ENCODE data around the gene PTPRT. TPM values are rescaled to one million over a fixed set of nuclear protein-coding genes. Genes with fewer than 3 reads are reported as not detected.

The PTPRT gene
- total and polyA plus RNA-seq, 9 donors, result under 0.01 to 3.2 (median 0.22) TPM; not detected in 1

- no peak overlapping the region for H3K27ac ChIP-seq
- intact Hi-C loops (cut with DNase I), result no loop called here
- no peaks in the 10 kb centered on the region for H3K36me3 ChIP-seq
- no peaks in the 10 kb centered on the region for H3K9me3 ChIP-seq
- DNase-seq, result no peak
- 70 to 79% (median 76%) methylated on average over 3 of the region's 3 CpGs for WGBS, 3 donors
- no peaks in the 10 kb centered on the region for H3K27me3 ChIP-seq
- H3K4me1 ChIP-seq (ENCODE audit: insufficient read depth), result no peaks in the 10 kb centered on the region
- H3K4me3 ChIP-seq, result no peak overlapping the region
- TF ChIP-seq EP300 (IDR thresholded peaks at IDR 0.05) (no peak), POLR2A (IDR thresholded peaks at IDR 0.05) (no peak)
- TF ChIP-seq, protein P1, sequence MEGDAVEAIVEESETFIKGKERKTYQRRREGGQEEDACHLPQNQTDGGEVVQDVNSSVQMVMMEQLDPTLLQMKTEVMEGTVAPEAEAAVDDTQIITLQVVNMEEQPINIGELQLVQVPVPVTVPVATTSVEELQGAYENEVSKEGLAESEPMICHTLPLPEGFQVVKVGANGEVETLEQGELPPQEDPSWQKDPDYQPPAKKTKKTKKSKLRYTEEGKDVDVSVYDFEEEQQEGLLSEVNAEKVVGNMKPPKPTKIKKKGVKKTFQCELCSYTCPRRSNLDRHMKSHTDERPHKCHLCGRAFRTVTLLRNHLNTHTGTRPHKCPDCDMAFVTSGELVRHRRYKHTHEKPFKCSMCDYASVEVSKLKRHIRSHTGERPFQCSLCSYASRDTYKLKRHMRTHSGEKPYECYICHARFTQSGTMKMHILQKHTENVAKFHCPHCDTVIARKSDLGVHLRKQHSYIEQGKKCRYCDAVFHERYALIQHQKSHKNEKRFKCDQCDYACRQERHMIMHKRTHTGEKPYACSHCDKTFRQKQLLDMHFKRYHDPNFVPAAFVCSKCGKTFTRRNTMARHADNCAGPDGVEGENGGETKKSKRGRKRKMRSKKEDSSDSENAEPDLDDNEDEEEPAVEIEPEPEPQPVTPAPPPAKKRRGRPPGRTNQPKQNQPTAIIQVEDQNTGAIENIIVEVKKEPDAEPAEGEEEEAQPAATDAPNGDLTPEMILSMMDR (IDR thresholded peaks at IDR 0.05), result no peak
Observed at GRCh38 chr20:42368910-42369309, 820.8 kb downstream of the PTPRT start.

DNA sequence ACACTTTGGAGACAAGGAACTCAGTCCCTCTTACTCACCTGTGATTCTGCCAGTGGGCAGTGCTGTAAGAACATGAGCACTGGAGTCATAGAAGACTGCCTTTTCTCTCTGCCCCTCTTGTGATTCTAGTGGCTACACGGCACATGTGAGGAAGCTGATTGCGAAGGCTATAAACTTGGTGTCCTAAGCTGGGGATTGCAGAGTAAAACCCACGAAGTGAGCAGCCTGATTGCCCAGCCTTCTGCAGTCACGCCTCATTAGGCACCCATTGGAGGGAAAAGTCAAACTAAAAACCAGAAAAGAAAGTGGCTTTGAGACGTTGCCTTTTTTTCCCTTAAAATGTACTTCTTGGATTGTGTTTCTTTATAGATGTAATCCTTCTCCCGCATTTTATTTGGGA is 823.1 kb downstream of the PTPRT start:
- intact Hi-C loops (cut with DNase I), result no loop called here
- H3K27me3 ChIP-seq, result no peaks in the 10 kb centered on the region
- H3K4me3 ChIP-seq, result no peak overlapping the region
- no peak overlapping the region for H3K27ac ChIP-seq
- TF ChIP-seq, protein P1 (IDR thresholded peaks at IDR 0.05), result no peak
- TF ChIP-seq EP300 (IDR thresholded peaks at IDR 0.05), result no peak
- TF ChIP-seq POLR2A (IDR thresholded peaks at IDR 0.05), result no peak
- DNase-seq, result no peak
- WGBS, 3 donors, result 44 to 50% (median 46%) methylated on average over 6 of the region's 6 CpGs
- H3K36me3 ChIP-seq, result no peaks in the 10 kb centered on the region
- no peaks in the 10 kb centered on the region for H3K9me3 ChIP-seq
- H3K4me1 ChIP-seq (ENCODE audit: insufficient read depth), result no peaks in the 10 kb centered on the region

DNA sequence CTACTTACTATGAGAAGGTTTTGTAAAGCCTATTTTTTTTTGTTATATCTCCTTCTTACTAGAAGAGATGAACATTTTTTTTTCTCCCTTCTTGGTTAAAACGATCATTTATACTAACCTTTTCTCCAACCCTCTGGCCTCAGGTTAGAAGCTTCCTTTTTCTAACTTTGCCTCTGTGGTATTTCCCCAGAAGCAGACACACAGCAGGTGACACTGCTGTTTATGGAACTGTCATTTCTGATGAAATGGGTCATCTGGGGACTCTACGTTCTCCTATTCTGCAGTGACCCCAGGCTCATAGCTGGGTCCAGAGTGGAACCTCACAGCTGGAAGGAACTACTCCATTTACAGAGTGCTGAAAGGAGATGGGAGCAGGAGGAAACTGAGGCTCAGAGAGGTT is 825.3 kb downstream of the PTPRT start:
- 56 to 72% (median 68%) methylated on average over 2 of the region's 2 CpGs for WGBS, 3 donors
- TF ChIP-seq POLR2A (IDR thresholded peaks at IDR 0.05) (no peak), EP300 (IDR thresholded peaks at IDR 0.05) (no peak)
- TF ChIP-seq, protein P1 (IDR thresholded peaks at IDR 0.05), result no peak
- Histone ChIP-seq H3K27me3 (no peaks in the 10 kb centered on the region), H3K9me3 (no peaks in the 10 kb centered on the region), H3K4me3 (no peak overlapping the region), H3K27ac (no peak overlapping the region), H3K36me3 (no peaks in the 10 kb centered on the region), H3K4me1 (ENCODE audit: insufficient read depth) (no peaks in the 10 kb centered on the region)
- intact Hi-C loops (cut with DNase I), result no loop called here
- DNase-seq, result no peak

DNA sequence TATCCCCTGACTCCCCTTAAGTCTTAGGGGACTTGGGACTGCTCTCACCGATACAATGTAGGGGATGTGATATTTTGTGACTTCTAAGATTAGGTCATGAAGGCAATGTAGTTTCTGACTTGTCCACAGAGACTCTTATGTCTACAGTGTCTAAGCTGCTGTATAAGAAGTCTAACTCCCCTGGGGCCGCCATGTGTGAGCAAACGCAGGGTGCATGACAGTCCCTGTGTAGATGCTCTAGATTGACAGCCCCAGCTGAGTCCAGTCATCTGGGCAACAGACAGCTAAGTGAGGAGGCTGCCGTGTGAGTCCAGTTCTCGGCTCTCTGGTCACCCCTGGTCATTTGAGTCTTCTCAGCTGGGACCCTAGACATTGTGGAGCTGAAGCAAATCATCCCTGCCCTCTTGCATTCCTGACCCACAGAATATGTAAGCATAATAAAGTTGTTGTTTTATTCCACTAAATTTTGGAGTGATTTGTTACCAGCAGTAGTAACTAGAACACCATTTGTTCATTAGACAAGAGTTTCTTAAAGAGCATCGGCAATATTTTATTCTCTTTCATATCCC is 828.2 kb downstream of the PTPRT start:
- WGBS, 3 donors, result 41 to 59% (median 47%) methylated on average over 6 of the region's 6 CpGs
- Histone ChIP-seq H3K27me3 (no peaks in the 10 kb centered on the region), H3K27ac (no peak overlapping the region), H3K4me1 (ENCODE audit: insufficient read depth) (no peaks in the 10 kb centered on the region), H3K4me3 (no peak overlapping the region), H3K9me3 (no peaks in the 10 kb centered on the region), H3K36me3 (no peaks in the 10 kb centered on the region)
- DNase-seq, result no peak
- TF ChIP-seq POLR2A (IDR thresholded peaks at IDR 0.05) (no peak), EP300 (IDR thresholded peaks at IDR 0.05) (no peak)
- TF ChIP-seq, protein P1 (IDR thresholded peaks at IDR 0.05), result no peak
- intact Hi-C loops (cut with DNase I), result no loop called here

Data from ovary (tissue), 9 donors.